Right cardiac atrium (tissue), 5 donors: ENCODE measurements around the gene KRT28. TPM values are rescaled to one million over a fixed set of nuclear protein-coding genes. Genes with fewer than 3 reads are reported as not detected.

ENCODE experiments used
- ATAC-seq, 2 donors: fragments of 200-7000 bp; cut with Tn5 transposase; one replicate each; pipeline versions ENCODE4 v1.8.0 to v1.9.1; 2020; ENCODE audit warnings: moderate library complexity in 2 of 2, mild to moderate bottlenecking in 1 of 2
- DNase-seq, 3 donors: peaks; one replicate each; pipeline ENCODE4 v3.0.0-alpha.2; 2020
- H3K27ac ChIP-seq: one replicate; pipeline ENCODE4 v1.5.1; 2013; ENCODE audit warnings: mild to moderate bottlenecking, low read length, control low read depth, moderate library complexity
- H3K27me3 ChIP-seq: one replicate; pipeline ENCODE4 v1.6.1; 2013; ENCODE audit not compliant: control insufficient read depth, insufficient read depth
- H3K4me1 ChIP-seq: one replicate; pipeline ENCODE4 v1.6.1; 2013; ENCODE audit warnings: low read length; ENCODE audit not compliant: control insufficient read depth, insufficient read depth
- H3K4me3 ChIP-seq: one replicate; pipeline ENCODE4 v1.5.1; 2013; ENCODE audit warnings: low read length, control low read depth
- H3K9me3 ChIP-seq: one replicate; pipeline ENCODE4 v1.6.1; 2013; ENCODE audit warnings: low read length; ENCODE audit not compliant: control insufficient read depth
- WGBS: extraction: QIAGEN DNeasy Blood & Tissue Kit; methylation state at CpG from one replicate; pipeline ENCODE4 v1.1.7; 2013; 5-methylcytosine and 5-hydroxymethylcytosine counted together
- intact Hi-C, 4 donors: fragments of 100-400 bp; cut with DNase I; formaldehyde crosslinking; loops; one replicate each; pipeline versions ENCODE4 v1.11.0 to v1.14.0; 2022 to 2023
- polyA plus RNA-seq: library from polyadenylated mRNA; stranded (reverse); fragments of 200-250 nt; gene quantifications from one replicate; pipeline ENCODE4 v1.2.3, GENCODE V29; 2013
- total RNA-seq, 4 donors: library from RNA; stranded (reverse); fragmentation: NEBNext Ultra II Directional; extraction: Animal tissue kit (Norgen Biotek cat#: 25700); gene quantifications; one replicate each; pipeline ENCODE4 v1.2.1, GENCODE V29; 2021
- donor health status: healthy with polysubstance abuse.
- donor health status: DM: no; HTN: yes; CAD: no.
- donor health status: DM: no; HTN: no; CAD: no.
- donor health status: DM: no; HTN: yes; CAD: no; lungs with severe emphysema.
- donor health status: DM: yes; HTN: yes; CAD: no.

Gene KRT28
- total and polyA plus RNA-seq, 5 donors = not detected

- intact Hi-C loops = loop anchor here in 2 of 4 donors (10.0 kb wide), 1 partner anchor 861 kb away; no protein-coding TSS in a partner anchor
Measured at GRCh38 chr17:40803617-40804082, 3.9 kb upstream of the KRT28 start.

GRCh38 chr17:40801157-40801556 is 1.4 kb upstream of the KRT28 start:
- no peak for DNase-seq
- H3K9me3 ChIP-seq = no peaks in the 10 kb centered on the region
- H3K27ac ChIP-seq = no peak overlapping the region
- WGBS = 65% methylated on average over 2 of the region's 2 CpGs
- no peak for ATAC-seq
- peaks cover 2% of the 10 kb centered on the region for H3K27me3 ChIP-seq
- H3K4me1 ChIP-seq = no peaks in the 10 kb centered on the region
- intact Hi-C loops = loop anchor here in 2 of 4 donors (10.0 kb wide), 1 partner anchor 864 kb away; no protein-coding TSS in a partner anchor
- H3K4me3 ChIP-seq = no peak overlapping the region

More at GRCh38 chr17:40803617-40804082, 3.9 kb upstream of the KRT28 start:
- ATAC-seq (peak; percentile 88), DNase-seq (peak; percentile 73 to 91 (median 87))
- Histone ChIP-seq H3K9me3 (no peaks in the 10 kb centered on the region), H3K27me3 (peaks cover 2% of the 10 kb centered on the region), H3K4me3 (no peak overlapping the region), H3K4me1 (no peaks in the 10 kb centered on the region), H3K27ac (no peak overlapping the region)
- 12% methylated on average over 13 of the region's 13 CpGs for WGBS

GRCh38 chr17:40800381-40800780 is 622 bp upstream of the KRT28 start:
- no peak for ATAC-seq
- H3K27ac ChIP-seq = no peak overlapping the region
- H3K27me3 ChIP-seq = peaks cover 2% of the 10 kb centered on the region
- H3K9me3 ChIP-seq = no peaks in the 10 kb centered on the region
- H3K4me3 ChIP-seq = no peak overlapping the region
- H3K4me1 ChIP-seq = no peaks in the 10 kb centered on the region
- intact Hi-C loops = loop anchor here in 2 of 4 donors (10.0 kb wide), 1 partner anchor 864 kb away; no protein-coding TSS in a partner anchor
- DNase-seq = no peak
- 74% methylated on average over 1 of the region's 1 CpG for WGBS

GRCh38 chr17:40796846-40797245 is 2.9 kb downstream of the KRT28 start:
- no peaks in the 10 kb centered on the region for H3K9me3 ChIP-seq
- no peak overlapping the region for H3K27ac ChIP-seq
- H3K4me1 ChIP-seq = no peaks in the 10 kb centered on the region
- intact Hi-C loops = loop anchor here in 1 of 4 donors (10.0 kb wide), 1 partner anchor 182 kb away; no protein-coding TSS in a partner anchor
- DNase-seq (peak in 1 of 3 donors; percentile 39), ATAC-seq (no peak)
- H3K27me3 ChIP-seq = peaks cover 2% of the 10 kb centered on the region
- WGBS = 68% methylated on average over 27 of the region's 27 CpGs
- H3K4me3 ChIP-seq = no peak overlapping the region

- WGBS = 82% methylated on average over 10 of the region's 10 CpGs
- no peak for DNase-seq
- H3K27me3 ChIP-seq = no peaks in the 10 kb centered on the region
Measured at GRCh38 chr17:40795019-40795667, 4.6 kb downstream of the KRT28 start.

GRCh38 chr17:40794466-40794865 is 5.3 kb downstream of the KRT28 start:
- H3K27ac ChIP-seq = no peak overlapping the region
- intact Hi-C loops = loop anchor here in 3 of 4 donors (5.0 to 10.0 kb wide), 3 partner anchors 172 to 180 kb away; no protein-coding TSS in a partner anchor
- DNase-seq = no peak
- ATAC-seq = no peak
- H3K4me3 ChIP-seq = no peak overlapping the region
- no peaks in the 10 kb centered on the region for H3K9me3 ChIP-seq
- H3K27me3 ChIP-seq = no peaks in the 10 kb centered on the region
- H3K4me1 ChIP-seq = no peaks in the 10 kb centered on the region
- WGBS = 87% methylated on average over 2 of the region's 2 CpGs

More at GRCh38 chr17:40795019-40795667, 4.6 kb downstream of the KRT28 start:
- no peaks in the 10 kb centered on the region for H3K9me3 ChIP-seq
- no peak for ATAC-seq
- intact Hi-C loops = loop anchor here in 1 of 4 donors (10.0 kb wide), 1 partner anchor 180 kb away; no protein-coding TSS in a partner anchor
- no peak overlapping the region for H3K4me3 ChIP-seq
- H3K27ac ChIP-seq = no peak overlapping the region
- H3K4me1 ChIP-seq = no peaks in the 10 kb centered on the region

GRCh38 chr17:40793832-40794231 is 5.9 kb downstream of the KRT28 start:
- Histone ChIP-seq H3K9me3 (no peaks in the 10 kb centered on the region), H3K4me3 (no peak overlapping the region), H3K4me1 (no peaks in the 10 kb centered on the region), H3K27ac (no peak overlapping the region), H3K27me3 (no peaks in the 10 kb centered on the region)
- peak in 1 of 3 donors; percentile 42 for DNase-seq
- intact Hi-C loops = loop anchor here in 3 of 4 donors (5.0 to 10.0 kb wide), 3 partner anchors 172 to 179 kb away; no protein-coding TSS in a partner anchor
- ATAC-seq = no peak
- 62% methylated on average over 10 of the region's 10 CpGs for WGBS

- no peak overlapping the region for H3K4me3 ChIP-seq
- ATAC-seq = peak; percentile 60 to 72
- no peaks in the 10 kb centered on the region for H3K27me3 ChIP-seq
- intact Hi-C loops = loop anchor here in 3 of 4 donors (5.0 to 10.0 kb wide), 3 partner anchors 170 to 177 kb away; no protein-coding TSS in a partner anchor
- H3K27ac ChIP-seq = no peak overlapping the region
- no peaks in the 10 kb centered on the region for H3K4me1 ChIP-seq
- WGBS = 27% methylated on average over 6 of the region's 6 CpGs
- no peak for DNase-seq
- no peaks in the 10 kb centered on the region for H3K9me3 ChIP-seq
Measured at GRCh38 chr17:40791787-40792436, 7.8 kb downstream of the KRT28 start.

GRCh38 chr17:40791111-40791510 is 8.6 kb downstream of the KRT28 start:
- no peaks in the 10 kb centered on the region for H3K9me3 ChIP-seq
- DNase-seq = no peak
- 53% methylated on average over 1 of the region's 1 CpG for WGBS
- no peak overlapping the region for H3K4me3 ChIP-seq
- ATAC-seq = peak; percentile 51 to 68
- no peaks in the 10 kb centered on the region for H3K27me3 ChIP-seq
- no peaks in the 10 kb centered on the region for H3K4me1 ChIP-seq
- intact Hi-C loops = loop anchor here in 3 of 4 donors (5.0 to 10.0 kb wide), 3 partner anchors 169 to 176 kb away; no protein-coding TSS in a partner anchor
- no peak overlapping the region for H3K27ac ChIP-seq

GRCh38 chr17:40782450-40782849 is 17.3 kb downstream of the KRT28 start, which contains the start of gene KRT27:
KRT27 (minus strand) TSS chr17:40782550; CDS start chr17:40782493, 57 bp downstream.
- DNase-seq (no peak), ATAC-seq (no peak)
- Histone ChIP-seq H3K4me3 (no peak within 1 kb of the TSS), H3K4me1 (no peaks in the 10 kb centered on the region), H3K27ac (no peak within 1 kb of the TSS), H3K27me3 (no peaks in the 10 kb centered on the region), H3K9me3 (no peaks in the 10 kb centered on the region)
- WGBS = 94% methylated on average over 4 of the region's 4 CpGs
- intact Hi-C loops = no loop called here
